Hindlimb muscle (tissue), 1 donor: ENCODE results near the gene SERPINA1. TPM values are rescaled to one million over a fixed set of nuclear protein-coding genes. Genes with fewer than 3 reads are reported as not detected.
"Not testable (repeated sequence)": the region's sequence is repeated elsewhere in the genome, so short reads cannot be mapped to it uniquely, and the experiment has no call there.

Source experiments
- DNase-seq: peaks from one replicate; pipeline ENCODE4 v3.0.0-alpha.2; 2013
- polyA plus RNA-seq: library from polyadenylated mRNA; unstranded; fragments of 120-200 nt; gene quantifications from one replicate; pipeline ENCODE4 v1.2.1, GENCODE V29; 2013; ENCODE audit not compliant: insufficient read length

The SERPINA1 gene
- polyA plus RNA-seq = 0.61 TPM

DNA sequence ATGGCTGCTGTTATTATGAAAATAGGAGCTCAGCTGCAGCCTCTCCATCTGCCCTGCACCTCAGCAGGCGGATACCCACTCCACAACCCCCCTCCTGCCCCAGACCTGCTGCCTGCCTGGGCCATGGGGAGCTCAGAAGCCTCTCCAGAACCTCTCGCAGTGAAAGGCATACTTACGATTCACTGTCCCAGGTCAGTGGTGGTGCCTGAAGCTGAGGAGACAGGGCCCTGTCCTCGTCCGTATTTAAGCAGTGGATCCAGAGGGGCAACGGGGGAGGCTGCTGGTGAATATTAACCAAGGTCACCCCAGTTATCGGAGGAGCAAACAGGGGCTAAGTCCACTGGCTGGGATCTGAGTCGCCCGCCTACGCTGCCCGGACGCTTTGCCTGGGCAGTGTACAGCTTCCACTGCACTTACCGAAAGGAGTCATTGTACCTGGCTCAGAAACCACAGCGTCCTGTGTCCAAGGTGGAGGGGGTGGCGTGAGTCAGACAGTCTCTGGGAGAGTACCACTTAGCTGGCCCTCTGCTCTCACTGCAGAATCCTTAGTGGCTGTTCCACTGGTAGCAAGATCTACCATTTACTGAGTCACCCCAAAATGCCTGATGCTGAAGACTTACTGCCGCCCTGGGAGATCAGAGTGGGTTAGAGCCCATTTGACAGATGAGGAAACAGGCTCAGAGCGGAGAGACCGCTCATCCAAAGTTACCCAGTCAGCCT lies at the start of gene SERPINA1:
TSS of gene SERPINA1 (minus strand) at position 219 of the 720 bp plus-strand sequence. CDS start 5,365 bp downstream, outside the sequence.
- no peak for DNase-seq

- DNase-seq = no peak
Observed at GRCh38 chr14:94428610-94429009, 40.2 kb upstream of the SERPINA1 start.

GRCh38 chr14:94427016-94427613 lies 38.7 kb upstream of the SERPINA1 start:
- no peak for DNase-seq

- DNase-seq = no peak
Observed at GRCh38 chr14:94426526-94426925, 38.1 kb upstream of the SERPINA1 start.

- no peak for DNase-seq
Observed at GRCh38 chr14:94424371-94424770, 36.0 kb upstream of the SERPINA1 start.

DNA sequence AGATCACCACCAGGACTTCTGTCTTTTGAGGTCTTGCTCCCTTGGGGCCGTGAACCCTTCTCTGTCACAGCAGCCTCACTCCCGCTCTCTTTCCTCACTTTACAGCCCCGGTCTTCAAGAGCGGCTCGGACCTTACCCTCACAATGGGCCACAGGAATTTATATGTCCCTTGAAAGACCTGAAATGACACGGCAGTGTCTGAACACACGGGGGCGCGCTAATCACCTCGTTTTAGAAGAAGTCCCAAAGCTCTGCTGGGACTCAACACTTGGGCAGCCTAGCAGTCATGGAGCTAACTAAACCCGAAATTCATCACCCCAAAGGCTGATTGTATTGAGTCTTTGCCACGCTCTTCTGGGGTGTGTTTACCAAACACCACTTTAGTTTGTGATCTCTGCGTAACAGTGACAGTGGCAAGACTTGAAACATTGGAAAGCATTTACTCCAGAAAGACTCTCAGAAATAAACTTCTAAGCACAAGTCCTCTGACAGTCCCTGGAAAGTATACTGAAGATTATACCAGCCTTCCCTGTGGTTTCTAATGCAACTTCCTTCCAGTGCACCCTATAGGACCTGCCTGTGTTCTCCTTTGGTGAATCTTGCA lies 35.2 kb upstream of the SERPINA1 start:
- no peak for DNase-seq

DNA sequence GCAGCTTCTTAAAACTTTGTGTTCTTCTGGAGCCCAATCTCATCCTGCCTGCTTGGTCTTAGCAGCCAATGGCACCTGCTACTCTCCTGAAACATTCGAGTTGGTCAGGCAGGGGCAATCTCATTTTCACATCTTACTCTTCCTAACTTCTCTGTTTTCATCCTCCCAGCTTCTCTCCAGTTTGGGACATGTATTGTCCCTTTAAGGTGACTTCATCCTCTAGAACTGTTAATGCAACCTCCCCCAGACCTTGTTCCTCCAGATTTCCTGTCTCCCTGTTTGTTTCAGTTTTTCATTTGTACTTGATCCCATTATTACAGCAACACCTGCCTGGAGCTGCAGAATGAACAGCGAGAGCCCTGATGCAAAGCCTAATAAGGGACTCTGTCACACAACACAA lies 32.9 kb upstream of the SERPINA1 start:
- no peak for DNase-seq

- not testable (repeated sequence) for DNase-seq
Observed at GRCh38 chr14:94417497-94418205, 29.2 kb upstream of the SERPINA1 start.

DNA sequence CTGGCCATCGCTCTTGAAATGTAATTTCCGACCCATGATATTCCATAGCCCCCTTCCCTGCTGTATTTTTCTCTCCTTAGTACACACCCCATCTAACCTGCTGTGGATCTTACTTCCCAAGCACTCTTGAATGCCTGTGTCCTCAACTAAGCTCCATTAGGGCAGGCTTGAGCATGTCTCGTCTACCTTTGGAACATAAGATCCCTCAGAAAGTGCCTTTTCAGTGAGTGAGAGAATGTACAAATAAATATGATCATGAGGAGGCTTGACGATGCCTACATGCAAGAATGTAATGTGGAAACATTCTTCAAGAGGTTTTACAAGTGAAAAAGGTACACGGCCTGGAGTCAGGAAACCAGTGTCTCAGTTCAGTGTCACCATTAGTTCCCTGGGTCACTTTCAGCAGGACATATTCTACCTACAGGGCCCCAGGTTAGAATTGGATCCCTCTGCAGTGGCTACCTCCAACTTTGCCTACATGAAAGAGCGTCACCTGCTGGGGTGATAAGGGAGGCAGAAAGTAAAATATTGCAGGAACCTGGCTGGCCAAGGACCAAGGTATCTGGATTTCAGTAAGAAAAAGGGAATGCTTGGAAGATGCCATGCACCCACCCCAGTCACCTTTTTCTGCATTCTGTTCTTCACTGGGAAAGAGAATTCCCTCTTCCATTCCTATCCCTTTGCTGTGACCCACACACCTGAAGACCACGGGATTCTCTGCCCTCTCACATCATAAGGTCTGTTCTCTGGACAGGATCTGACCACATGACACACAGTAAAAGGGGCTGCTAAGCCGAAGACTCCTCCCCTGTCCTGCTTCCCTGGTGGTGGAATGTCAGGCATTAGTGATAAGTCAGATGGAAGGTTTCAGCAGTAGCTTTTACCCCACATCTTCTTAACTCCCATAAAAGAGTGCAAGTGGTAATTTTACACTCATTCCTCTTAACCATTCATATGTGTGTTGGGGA lies 24.6 kb upstream of the SERPINA1 start:
- no peak for DNase-seq

DNA sequence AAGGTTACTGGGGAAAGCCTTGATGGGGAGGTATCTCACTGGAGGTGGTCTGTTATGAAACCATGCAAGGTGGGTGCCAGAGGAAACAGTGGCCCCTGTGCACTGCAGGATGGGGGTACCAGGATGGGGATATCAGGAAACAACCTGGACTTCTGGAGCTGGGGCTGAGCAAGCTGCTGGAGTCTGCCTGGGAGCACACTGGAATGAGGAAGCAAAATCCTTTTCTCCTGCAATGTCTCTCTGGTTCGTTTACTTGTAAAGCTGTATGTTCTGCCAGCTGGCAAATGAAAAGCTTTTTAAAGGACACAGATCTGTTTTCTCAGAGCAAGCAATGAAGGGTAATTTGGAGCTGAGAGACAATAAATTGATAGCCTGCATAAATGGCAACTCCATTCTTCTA lies 23.2 kb upstream of the SERPINA1 start:
- no peak for DNase-seq

DNA sequence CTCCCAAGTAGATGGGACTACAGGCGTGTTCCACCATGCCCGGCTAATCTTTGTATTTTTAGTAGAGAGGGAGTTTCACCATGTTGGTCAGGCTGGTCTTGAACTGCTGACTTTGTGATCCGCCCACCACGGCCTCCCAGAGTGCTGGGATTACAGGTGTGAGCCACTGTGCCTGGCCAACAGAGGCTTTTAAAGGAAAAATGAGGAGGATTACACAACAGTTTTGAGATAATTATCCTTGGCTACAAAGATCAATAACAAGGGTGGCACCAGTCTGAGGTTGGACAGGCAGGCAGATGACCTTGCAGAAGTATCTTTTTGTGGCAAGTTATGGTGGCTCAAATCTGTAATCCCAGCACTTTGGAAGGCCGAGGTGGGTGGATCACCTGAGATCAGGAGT lies 21.0 kb upstream of the SERPINA1 start:
- not testable (repeated sequence) for DNase-seq

- DNase-seq = no peak
Observed at GRCh38 chr14:94408546-94409095, 20.2 kb upstream of the SERPINA1 start.

GRCh38 chr14:94407906-94408305 lies 19.5 kb upstream of the SERPINA1 start:
- DNase-seq = no peak

DNA sequence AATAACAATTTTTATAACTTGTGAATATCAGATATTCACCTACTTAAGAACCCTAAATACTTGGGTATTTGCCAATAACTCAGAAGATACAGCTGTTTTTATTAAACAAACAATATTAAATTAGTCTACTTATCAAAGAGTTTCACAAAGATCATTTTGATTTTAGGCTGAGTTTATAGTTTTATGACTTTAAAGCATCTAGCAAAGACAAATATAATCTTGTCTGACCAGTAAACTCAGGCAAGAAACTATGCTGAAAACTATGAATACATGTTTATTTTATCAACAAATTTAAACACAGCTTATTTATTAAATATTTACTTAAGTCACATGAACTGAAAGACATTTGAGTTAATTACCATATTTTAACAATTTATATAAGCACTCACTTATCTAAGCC lies 18.5 kb upstream of the SERPINA1 start:
- no peak for DNase-seq

DNA sequence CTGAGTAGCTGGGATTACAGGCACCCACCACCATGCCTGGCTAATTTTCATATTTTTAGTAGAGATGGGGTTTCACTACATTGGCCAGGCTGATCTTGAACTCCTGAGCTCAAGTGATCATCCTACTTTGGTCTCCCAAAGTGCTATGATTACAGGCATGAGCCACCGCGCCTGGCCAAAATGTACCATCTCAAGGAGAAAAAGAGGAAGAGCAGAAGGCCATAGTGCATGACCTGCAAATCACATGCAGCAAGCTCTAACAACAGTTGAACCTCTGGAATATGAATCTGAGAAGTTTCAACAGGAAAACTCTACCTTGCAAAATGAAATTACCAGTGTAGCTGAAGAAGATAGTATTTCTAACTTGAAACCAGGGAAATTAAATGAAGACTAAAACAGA lies 17.1 kb upstream of the SERPINA1 start:
- no peak for DNase-seq

- DNase-seq = no peak
Observed at GRCh38 chr14:94404561-94404960, 16.2 kb upstream of the SERPINA1 start.

DNA sequence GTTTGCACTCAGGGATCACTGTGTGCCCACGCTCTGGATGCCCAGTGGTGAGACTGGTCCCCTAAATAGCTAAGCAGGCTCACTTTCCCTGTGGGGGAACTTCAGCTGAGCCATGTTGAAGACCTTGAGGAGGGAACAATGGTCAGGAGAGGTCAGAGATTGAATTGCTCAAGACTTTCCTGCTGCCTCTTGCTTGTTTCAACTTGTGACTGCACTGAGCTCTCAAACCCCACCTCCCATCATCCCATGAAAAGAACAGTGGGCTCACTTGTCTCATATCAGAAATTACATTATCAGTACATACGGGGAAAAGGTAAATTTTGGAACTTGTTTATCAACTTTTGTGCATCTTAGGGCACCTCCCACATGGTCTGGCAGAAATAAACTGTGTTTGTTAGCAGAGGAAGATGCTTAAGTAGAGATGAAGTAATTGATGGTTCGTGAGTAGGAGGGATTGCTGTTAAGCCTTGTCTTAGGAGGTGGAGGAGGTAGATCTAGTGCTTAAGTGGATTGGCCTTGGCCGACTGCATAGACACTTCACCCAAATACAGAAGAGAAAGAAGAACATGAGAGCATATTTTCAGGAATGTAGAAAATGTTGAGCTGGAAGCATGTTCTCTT lies 15.0 kb upstream of the SERPINA1 start:
- DNase-seq = no peak

GRCh38 chr14:94401083-94401482 lies 12.7 kb upstream of the SERPINA1 start:
- no peak for DNase-seq

- DNase-seq = no peak
Observed at GRCh38 chr14:94400422-94400841, 12.0 kb upstream of the SERPINA1 start.

DNA sequence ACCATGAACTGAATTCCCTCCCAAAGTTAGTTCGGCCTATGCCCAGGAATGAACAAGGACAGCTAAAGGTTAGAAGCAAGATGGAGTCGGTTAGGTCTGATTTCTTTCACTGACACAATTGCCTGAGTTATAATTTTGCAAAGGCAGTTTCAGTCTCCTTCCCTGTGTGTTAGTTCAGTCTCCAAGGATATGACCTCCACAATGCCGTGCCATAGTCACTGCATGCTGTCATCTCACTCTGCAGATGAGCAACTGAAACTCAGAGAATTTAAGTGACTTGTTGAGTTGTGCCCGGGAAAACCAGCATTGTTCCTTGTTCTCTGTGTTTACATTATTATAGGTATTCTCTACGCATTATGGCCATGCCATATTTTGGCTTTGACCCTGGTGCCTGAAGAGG lies 10.1 kb upstream of the SERPINA1 start:
- DNase-seq = no peak

- DNase-seq = no peak
Observed at GRCh38 chr14:94398182-94398479, 9.7 kb upstream of the SERPINA1 start.
